ENCODE measurements around the gene HTRA2.
"Not testable (repeated sequence)": the region's sequence is repeated elsewhere in the genome, so short reads cannot be mapped to it uniquely, and the experiment has no call there.

Gene HTRA2

GRCh38 chr2:74546004-74546403 is 16.3 kb downstream of the HTRA2 start:
- no peak for DNase-seq

- DNase-seq, result peak; percentile 49
These were observed 18.7 kb downstream of the HTRA2 start for GRCh38 chr2:74548285-74548899.

- peak; percentile 69 for DNase-seq
These were observed 19.4 kb downstream of the HTRA2 start for GRCh38 chr2:74548900-74549826.

- DNase-seq, result no peak
These were observed 20.5 kb downstream of the HTRA2 start for GRCh38 chr2:74550231-74550630.

GRCh38 chr2:74551530-74551929 is 21.8 kb downstream of the HTRA2 start:
- no peak for DNase-seq

- DNase-seq, result no peak
These were observed 22.5 kb downstream of the HTRA2 start for GRCh38 chr2:74551942-74552913.

GRCh38 chr2:74552914-74553811 is 23.4 kb downstream of the HTRA2 start:
- DNase-seq, result no peak

GRCh38 chr2:74553892-74554819 is 24.4 kb downstream of the HTRA2 start, which contains the start of the genes DOK1 and LOXL3:
DOK1 (plus strand) TSS chr2:74554720; CDS start chr2:74554755, 35 bp downstream.
LOXL3 (minus strand) TSS chr2:74553942; CDS start chr2:74552634, 1,308 bp downstream.
- DNase-seq, result peak; percentile 63

- peak; percentile 62 for DNase-seq
These were observed 25.2 kb downstream of the HTRA2 start for GRCh38 chr2:74554820-74555531.

GRCh38 chr2:74555610-74556103 is 25.9 kb downstream of the HTRA2 start:
- no peak for DNase-seq

GRCh38 chr2:74556159-74556558 is 26.4 kb downstream of the HTRA2 start:
- DNase-seq, result no peak

GRCh38 chr2:74556831-74557370 is 27.2 kb downstream of the HTRA2 start:
- DNase-seq, result no peak

GRCh38 chr2:74558284-74559230 is 28.8 kb downstream of the HTRA2 start:
- DNase-seq, result no peak

- peak; percentile 73 for DNase-seq
These were observed 30.2 kb downstream of the HTRA2 start for GRCh38 chr2:74559912-74560311.

GRCh38 chr2:74560591-74560990 is 30.9 kb downstream of the HTRA2 start:
- no peak for DNase-seq

- DNase-seq, result not testable (repeated sequence)
These were observed 31.3 kb downstream of the HTRA2 start for GRCh38 chr2:74561022-74561421.

GRCh38 chr2:74562126-74562775 is 32.5 kb downstream of the HTRA2 start:
- DNase-seq, result no peak

GRCh38 chr2:74564222-74564621 is 34.5 kb downstream of the HTRA2 start:
- DNase-seq, result no peak
